Activated naive CD4-positive, alpha-beta T cell treated with anti-CD3 and anti-CD28 coated beads for 36 hours (primary cell): ENCODE measurements around the gene TPRG1L. TPM values are rescaled to one million over a fixed set of nuclear protein-coding genes. Genes with fewer than 3 reads are reported as not detected.

Source experiments
- CTCF ChIA-PET: fragments of 350-600 bp; sonication (Branson Sonifier 250); formaldehyde crosslinking; loops from one replicate; lab custom pipeline; 2021; ENCODE audit warnings: antibody characterized with exemption; lab: Charles Lee
- DNase-seq: peaks from one replicate; pipeline ENCODE4 v3.0.0-alpha.2; 2020
- H3K27ac Mint-ChIP-seq: one replicate; pipeline ENCODE4 v1.8.0; 2021; ENCODE audit warnings: mild to moderate bottlenecking, mixed read lengths
- H3K27me3 Mint-ChIP-seq: one replicate; pipeline ENCODE4 v1.8.0; 2021; ENCODE audit warnings: low read depth, mixed read lengths
- H3K36me3 Mint-ChIP-seq: one replicate; pipeline ENCODE4 v1.8.0; 2021; ENCODE audit warnings: low read depth, mixed read lengths
- H3K4me1 Mint-ChIP-seq: one replicate; pipeline ENCODE4 v1.8.0; 2021; ENCODE audit warnings: low read depth, mixed read lengths
- H3K4me3 Mint-ChIP-seq: one replicate; pipeline ENCODE4 v1.8.0; 2021; ENCODE audit warnings: mild to moderate bottlenecking, moderate library complexity, mixed read lengths
- H3K9me3 Mint-ChIP-seq: one replicate; pipeline ENCODE4 v1.8.0; 2021; ENCODE audit warnings: mixed read lengths
- intact Hi-C: fragments of 100-400 bp; cut with micrococcal nuclease; formaldehyde crosslinking; loops from one replicate; pipeline ENCODE4 v1.15.1; 2023
- total RNA-seq, 2 experiments: library from RNA; stranded (reverse); gene quantifications; one replicate each; pipeline ENCODE4 v1.2.3, GENCODE V29; 2021

Gene TPRG1L
- total RNA-seq, 2 experiments from 2014 or later: 6.8 TPM

GRCh38 chr1:3596663-3597598 is 27.9 kb upstream of the TPRG1L start:
- no peak overlapping the region for H3K4me3 Mint-ChIP-seq
- intact Hi-C loops: no loop called here
- H3K36me3 Mint-ChIP-seq: no peaks in the 10 kb centered on the region
- CTCF ChIA-PET: interaction anchor here (0.8 kb wide), 1 partner anchor 22 kb away, joined by 4 read pairs; no protein-coding TSS in a partner anchor
- H3K4me1 Mint-ChIP-seq: peaks cover 16% of the 10 kb centered on the region
- no peaks in the 10 kb centered on the region for H3K27me3 Mint-ChIP-seq
- H3K9me3 Mint-ChIP-seq: no peaks in the 10 kb centered on the region
- DNase-seq: no peak
- no peak overlapping the region for H3K27ac Mint-ChIP-seq

GRCh38 chr1:3597599-3597964 is 27.2 kb upstream of the TPRG1L start:
- intact Hi-C loops: no loop called here
- DNase-seq: no peak
- Mint-ChIP-seq H3K27ac (no peak overlapping the region), H3K4me1 (peaks cover 16% of the 10 kb centered on the region), H3K27me3 (no peaks in the 10 kb centered on the region), H3K9me3 (no peaks in the 10 kb centered on the region), H3K36me3 (no peaks in the 10 kb centered on the region), H3K4me3 (no peak overlapping the region)
- CTCF ChIA-PET: interaction anchor here (0.8 kb wide), 1 partner anchor 21 kb away, joined by 4 read pairs; no protein-coding TSS in a partner anchor

DNA sequence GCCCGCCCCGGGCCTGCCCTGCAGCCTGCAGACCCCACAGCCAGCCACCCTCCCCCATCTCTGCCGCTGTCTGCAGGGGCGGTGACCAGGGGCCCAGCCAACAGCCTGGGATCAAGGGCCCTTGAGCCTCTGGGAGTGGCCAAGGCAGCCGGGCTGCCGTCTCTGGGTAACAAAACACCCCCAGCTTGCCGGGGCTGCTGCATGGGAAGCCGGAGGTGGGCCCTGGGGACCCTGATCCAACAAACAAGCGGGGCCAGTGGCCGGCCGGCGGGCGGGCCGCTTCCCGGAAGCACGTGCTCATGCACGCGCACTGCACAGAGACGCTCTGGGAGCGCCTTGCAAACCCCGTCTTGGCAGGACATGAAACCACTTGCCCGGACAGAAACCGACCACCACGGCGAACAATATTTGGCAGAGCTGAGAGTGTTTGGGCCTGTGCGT is 26.7 kb upstream of the TPRG1L start:
- Mint-ChIP-seq H3K36me3 (no peaks in the 10 kb centered on the region), H3K27me3 (no peaks in the 10 kb centered on the region), H3K4me1 (peaks cover 16% of the 10 kb centered on the region), H3K9me3 (no peaks in the 10 kb centered on the region), H3K27ac (no peak overlapping the region), H3K4me3 (no peak overlapping the region)
- no peak for DNase-seq
- intact Hi-C loops: no loop called here
- CTCF ChIA-PET: interaction anchor here (0.6 to 1.0 kb wide), 3 partner anchors 17 to 212 kb away, joined by 3 read pairs; no protein-coding TSS in a partner anchor

GRCh38 chr1:3598522-3599285 is 26.1 kb upstream of the TPRG1L start:
- H3K4me3 Mint-ChIP-seq: no peak overlapping the region
- CTCF ChIA-PET: interaction anchor here (0.6 to 1.0 kb wide), 3 partner anchors 16 to 213 kb away, joined by 3 read pairs; no protein-coding TSS in a partner anchor

GRCh38 chr1:3599286-3599811 is 25.5 kb upstream of the TPRG1L start:
- DNase-seq: no peak
- no peaks in the 10 kb centered on the region for H3K27me3 Mint-ChIP-seq
- intact Hi-C loops: no loop called here
- no peak overlapping the region for H3K4me3 Mint-ChIP-seq
- H3K36me3 Mint-ChIP-seq: no peaks in the 10 kb centered on the region
- H3K27ac Mint-ChIP-seq: no peak overlapping the region
- CTCF ChIA-PET: interaction anchor here (1.0 to 1.1 kb wide), 2 partner anchors 16 to 81 kb away, joined by 3 read pairs; no protein-coding TSS in a partner anchor
- H3K9me3 Mint-ChIP-seq: no peaks in the 10 kb centered on the region
- H3K4me1 Mint-ChIP-seq: peaks cover 16% of the 10 kb centered on the region

More at GRCh38 chr1:3598522-3599285, 26.1 kb upstream of the TPRG1L start:
- H3K9me3 Mint-ChIP-seq: no peaks in the 10 kb centered on the region
- H3K36me3 Mint-ChIP-seq: no peaks in the 10 kb centered on the region
- intact Hi-C loops: no loop called here
- H3K27ac Mint-ChIP-seq: no peak overlapping the region
- no peak for DNase-seq
- H3K4me1 Mint-ChIP-seq: peaks cover 16% of the 10 kb centered on the region
- no peaks in the 10 kb centered on the region for H3K27me3 Mint-ChIP-seq

- no peaks in the 10 kb centered on the region for H3K36me3 Mint-ChIP-seq
- H3K27ac Mint-ChIP-seq: no peak overlapping the region
- intact Hi-C loops: no loop called here
- no peaks in the 10 kb centered on the region for H3K9me3 Mint-ChIP-seq
- H3K4me1 Mint-ChIP-seq: peaks cover 16% of the 10 kb centered on the region
- DNase-seq: no peak
- no peaks in the 10 kb centered on the region for H3K27me3 Mint-ChIP-seq
- no peak overlapping the region for H3K4me3 Mint-ChIP-seq
- CTCF ChIA-PET: interaction anchor here (1.1 kb wide), 1 partner anchor 81 kb away, joined by 3 read pairs; no protein-coding TSS in a partner anchor
These were observed 25.0 kb upstream of the TPRG1L start for GRCh38 chr1:3599816-3600215.

DNA sequence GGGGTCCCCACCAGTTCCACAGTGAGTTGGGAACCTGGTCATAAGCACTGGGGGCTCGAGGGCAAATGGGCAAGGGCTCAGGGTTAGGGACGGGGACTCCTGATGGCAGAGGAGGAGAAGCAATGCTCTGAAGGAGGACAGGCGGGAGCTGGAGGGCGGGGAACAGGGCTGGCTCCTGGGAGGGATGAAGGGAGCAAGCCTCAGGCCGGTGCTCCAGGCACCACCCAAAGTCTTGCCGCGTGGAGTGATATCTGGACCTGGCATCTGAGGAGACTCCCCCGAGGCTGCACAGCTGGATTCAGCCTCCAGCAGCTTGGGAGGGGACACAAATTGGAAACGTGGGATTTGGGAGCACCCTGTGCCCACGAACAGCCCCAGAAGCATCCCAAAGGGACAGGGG is 24.5 kb upstream of the TPRG1L start:
- Mint-ChIP-seq H3K4me1 (peaks cover 16% of the 10 kb centered on the region), H3K4me3 (no peak overlapping the region), H3K36me3 (no peaks in the 10 kb centered on the region), H3K27ac (no peak overlapping the region), H3K27me3 (no peaks in the 10 kb centered on the region), H3K9me3 (no peaks in the 10 kb centered on the region)
- no peak for DNase-seq
- CTCF ChIA-PET: interaction anchor here (1.1 kb wide), 1 partner anchor 82 kb away, joined by 3 read pairs; no protein-coding TSS in a partner anchor
- intact Hi-C loops: no loop called here

DNA sequence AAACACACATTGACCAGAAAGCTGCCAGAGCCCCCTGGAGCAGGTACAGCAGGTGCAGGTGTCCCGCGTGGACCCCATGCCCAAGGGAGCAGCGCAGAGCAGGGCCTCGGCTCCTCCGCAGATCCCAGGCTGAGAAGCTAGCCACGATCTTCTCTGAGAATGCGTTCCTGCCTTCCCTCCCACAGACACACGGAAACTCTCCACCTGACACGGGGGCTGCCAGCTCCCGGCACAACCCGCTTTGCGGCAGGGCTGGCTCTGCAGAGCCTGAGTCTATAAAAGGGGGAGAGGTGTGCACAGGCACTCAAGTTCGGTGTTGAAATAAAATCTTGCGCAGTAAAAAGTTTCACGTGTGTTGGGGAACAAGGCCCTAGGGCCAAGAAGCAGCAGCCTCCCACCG is 23.1 kb upstream of the TPRG1L start:
- Mint-ChIP-seq H3K27ac (no peak overlapping the region), H3K4me3 (no peak overlapping the region), H3K27me3 (no peaks in the 10 kb centered on the region), H3K9me3 (no peaks in the 10 kb centered on the region), H3K4me1 (peaks cover 16% of the 10 kb centered on the region), H3K36me3 (no peaks in the 10 kb centered on the region)
- no peak for DNase-seq
- intact Hi-C loops: no loop called here
- CTCF ChIA-PET: interaction anchor here (0.9 kb wide), 1 partner anchor 13 kb away, joined by 3 read pairs; no protein-coding TSS in a partner anchor

- Mint-ChIP-seq H3K27ac (no peak overlapping the region), H3K36me3 (no peaks in the 10 kb centered on the region), H3K4me1 (peaks cover 11% of the 10 kb centered on the region), H3K4me3 (no peak overlapping the region), H3K9me3 (no peaks in the 10 kb centered on the region), H3K27me3 (peaks cover 2% of the 10 kb centered on the region)
- DNase-seq: no peak
- CTCF ChIA-PET: interaction anchor here (0.9 kb wide), 1 partner anchor 13 kb away, joined by 3 read pairs; no protein-coding TSS in a partner anchor
- intact Hi-C loops: no loop called here
These were observed 22.4 kb upstream of the TPRG1L start for GRCh38 chr1:3602375-3602774.

DNA sequence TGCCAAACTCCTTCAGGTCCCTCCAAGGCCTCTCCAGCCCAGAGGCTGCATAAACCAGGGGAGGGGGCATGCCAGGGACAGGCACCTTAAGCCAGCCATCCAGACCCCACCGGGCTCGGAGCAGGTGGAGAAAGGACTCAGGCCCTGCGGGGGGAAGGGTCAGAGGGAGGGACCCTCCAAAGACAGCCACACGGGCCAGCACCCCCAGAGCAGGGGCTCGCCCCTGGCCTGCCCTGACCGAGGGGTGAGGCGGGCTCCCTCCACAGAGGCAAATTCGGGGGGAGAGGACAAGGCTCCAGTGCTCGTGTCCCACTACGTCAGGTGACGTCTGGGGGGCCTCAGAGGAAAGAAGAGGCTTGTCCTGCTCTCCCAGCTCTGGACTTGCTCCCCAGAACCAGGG is 21.7 kb upstream of the TPRG1L start:
- CTCF ChIA-PET: no interaction called here
- Mint-ChIP-seq H3K27ac (no peak overlapping the region), H3K4me1 (peaks cover 4% of the 10 kb centered on the region), H3K36me3 (no peaks in the 10 kb centered on the region), H3K4me3 (no peak overlapping the region), H3K27me3 (peaks cover 2% of the 10 kb centered on the region), H3K9me3 (no peaks in the 10 kb centered on the region)
- no peak for DNase-seq
- intact Hi-C loops: no loop called here

GRCh38 chr1:3603571-3604467 is 21.0 kb upstream of the TPRG1L start:
- intact Hi-C loops: no loop called here
- H3K4me3 Mint-ChIP-seq: no peak overlapping the region
- DNase-seq: no peak
- H3K4me1 Mint-ChIP-seq: no peaks in the 10 kb centered on the region
- CTCF ChIA-PET: interaction anchor here (0.6 kb wide), 1 partner anchor 17 kb away, joined by 3 read pairs; no protein-coding TSS in a partner anchor
- no peak overlapping the region for H3K27ac Mint-ChIP-seq
- H3K36me3 Mint-ChIP-seq: no peaks in the 10 kb centered on the region
- H3K27me3 Mint-ChIP-seq: peaks cover 2% of the 10 kb centered on the region
- no peaks in the 10 kb centered on the region for H3K9me3 Mint-ChIP-seq
